DMS79 treated with DMSO at 0.1 percent for 48 hours (cell line): ENCODE results near the gene TMPRSS4.

ENCODE experiments used
- DNase-seq: peaks from one replicate; lab custom pipeline; 2025; lab: John Stamatoyannopoulos, UW

TMPRSS4 gene

DNA sequence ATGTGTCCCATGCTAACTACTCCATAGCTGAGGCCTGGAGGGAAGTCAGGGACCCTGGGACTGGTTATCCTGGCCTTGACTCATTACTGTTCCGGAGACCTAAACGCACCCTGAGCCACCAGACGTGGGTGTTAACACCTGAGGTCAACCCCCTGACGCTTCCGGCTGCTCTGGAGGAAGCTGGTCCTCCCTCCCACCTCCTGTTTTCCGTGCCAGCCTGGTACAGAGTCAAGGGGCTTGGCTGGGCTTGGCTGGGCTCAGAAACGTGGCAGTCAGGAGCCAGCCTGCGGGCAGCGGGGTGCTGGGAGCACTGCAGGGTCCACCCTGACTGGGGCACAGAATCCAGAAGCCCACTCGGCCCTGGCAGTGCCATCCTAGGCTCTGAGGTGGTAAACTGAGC lies 2.6 kb downstream of the TMPRSS4 start:
- DNase-seq, result no peak

- DNase-seq, result no peak
Measured at GRCh38 chr11:118080296-118080695, 3.4 kb downstream of the TMPRSS4 start.

GRCh38 chr11:118081241-118081958 lies 4.5 kb downstream of the TMPRSS4 start:
- no peak for DNase-seq

- no peak for DNase-seq
Measured at GRCh38 chr11:118082880-118083552, 6.1 kb downstream of the TMPRSS4 start.

- no peak for DNase-seq
Measured at GRCh38 chr11:118084247-118084646, 7.4 kb downstream of the TMPRSS4 start.

GRCh38 chr11:118084656-118085055 lies 7.8 kb downstream of the TMPRSS4 start:
- DNase-seq, result no peak

- no peak for DNase-seq
Measured at GRCh38 chr11:118086913-118087768, 10.3 kb downstream of the TMPRSS4 start, which contains the start of gene SMIM35. Gene SMIM35, minus strand, starts transcription at chr11:118086963. Its CDS starts 206 bp downstream, at chr11:118086757.

DNA sequence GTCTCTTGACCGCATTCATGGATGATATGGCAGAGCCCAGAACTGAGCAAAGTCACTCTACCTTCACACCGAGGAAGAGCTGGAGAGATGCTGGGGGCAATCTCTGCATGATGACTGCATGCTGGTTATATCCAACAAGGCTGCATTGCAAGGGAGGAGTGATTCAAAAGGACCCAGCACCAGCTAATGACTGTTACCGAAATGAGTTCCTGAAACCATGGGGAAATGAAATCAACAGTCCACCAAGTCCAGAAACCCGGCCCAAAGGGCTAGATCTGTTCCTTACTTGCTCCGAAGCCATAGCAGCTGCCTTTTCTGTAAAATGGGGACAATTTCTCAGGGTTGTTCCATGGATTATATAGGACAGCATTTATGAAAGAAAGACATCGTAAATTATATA lies 11.1 kb downstream of the TMPRSS4 start:
- DNase-seq, result no peak

DNA sequence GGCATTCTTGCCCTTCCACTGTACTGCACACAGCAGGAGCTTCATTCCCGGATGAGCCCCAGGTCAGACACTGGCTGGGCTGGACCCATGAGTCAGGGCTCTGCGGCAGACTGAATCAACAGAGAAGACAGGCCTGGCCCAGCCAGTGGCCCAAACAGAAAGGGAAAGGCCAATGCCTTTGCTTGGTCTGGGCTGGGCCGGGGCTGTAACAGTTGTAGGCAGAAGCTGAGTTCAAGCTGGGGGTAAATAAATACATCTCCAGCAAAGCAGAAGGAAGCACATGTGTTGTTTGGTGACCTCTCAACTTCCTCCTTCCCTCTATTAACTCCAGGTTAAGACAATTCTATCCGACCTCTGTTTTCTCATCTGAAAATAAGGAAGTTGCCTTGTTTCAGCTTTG lies 11.7 kb downstream of the TMPRSS4 start:
- no peak for DNase-seq

DNA sequence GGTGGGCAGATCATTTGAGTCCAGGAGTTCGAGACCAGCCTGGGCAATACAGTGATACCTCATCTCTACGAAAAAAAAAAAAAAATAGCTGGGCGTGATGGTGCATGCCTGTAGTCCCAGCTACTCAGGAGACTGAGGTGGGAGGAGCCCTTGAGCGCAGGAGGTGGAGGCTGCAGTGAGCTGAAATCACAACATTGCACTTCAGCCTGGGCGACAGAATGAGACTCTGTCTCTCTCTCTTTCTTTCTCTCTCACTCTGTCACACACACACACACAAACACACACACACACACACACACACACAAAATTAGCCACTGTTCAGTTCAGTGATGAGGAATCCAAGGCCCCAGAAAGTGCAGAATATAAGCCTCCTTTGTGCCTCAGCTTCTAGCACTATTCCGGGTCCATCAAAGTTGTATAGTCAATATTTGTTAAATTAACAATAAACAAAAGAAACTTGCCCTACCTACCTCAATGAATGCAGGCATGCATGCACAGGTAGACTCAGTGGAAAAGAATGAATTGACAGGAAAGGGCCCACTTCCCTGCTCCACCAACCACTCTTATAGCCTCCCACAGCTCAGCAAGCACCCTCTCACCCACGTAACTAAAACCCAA lies 13.8 kb downstream of the TMPRSS4 start:
- DNase-seq, result no peak

DNA sequence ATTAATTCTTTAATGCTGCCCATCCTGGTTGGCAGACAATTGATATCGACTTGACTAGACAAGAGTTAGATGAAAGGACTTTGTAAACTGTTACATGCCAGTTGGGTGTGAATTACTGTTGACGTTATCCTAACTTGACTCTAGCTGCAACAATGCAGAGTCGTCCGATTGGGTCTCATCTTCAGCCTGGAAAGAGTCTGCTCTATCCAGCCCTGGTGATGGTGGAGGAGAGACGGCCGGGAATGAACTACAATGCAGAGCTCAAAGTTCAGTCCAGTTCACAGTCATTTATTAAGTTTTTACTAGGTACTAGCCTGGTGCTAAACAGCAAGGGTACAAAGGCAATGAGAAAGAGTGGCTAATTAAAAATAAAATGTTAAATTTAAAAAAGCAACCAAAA lies 14.8 kb downstream of the TMPRSS4 start:
- no peak for DNase-seq

GRCh38 chr11:118092907-118093571 lies 16.2 kb downstream of the TMPRSS4 start:
- DNase-seq, result no peak

DNA sequence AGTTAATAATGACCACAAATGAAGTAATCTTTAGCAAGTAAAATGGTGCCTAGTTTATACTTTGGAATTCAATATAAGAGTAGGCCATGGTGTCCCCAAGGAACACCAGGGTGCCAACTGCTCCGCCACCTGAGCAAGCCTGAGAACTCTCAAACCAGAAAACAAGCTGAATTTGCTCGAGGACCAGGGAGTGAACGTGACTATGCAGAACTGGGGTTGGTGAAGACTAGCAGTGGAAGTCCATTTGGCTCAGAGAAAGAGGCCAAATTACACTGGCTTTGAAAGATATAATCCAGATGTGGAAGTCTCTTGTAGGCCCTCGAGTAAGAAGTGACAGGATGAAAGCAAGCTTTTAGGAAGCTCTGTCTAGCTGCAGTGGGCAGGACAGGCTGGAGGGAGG lies 18.6 kb downstream of the TMPRSS4 start:
- DNase-seq, result no peak

GRCh38 chr11:118095967-118096367 lies 19.1 kb downstream of the TMPRSS4 start:
- no peak for DNase-seq

DNA sequence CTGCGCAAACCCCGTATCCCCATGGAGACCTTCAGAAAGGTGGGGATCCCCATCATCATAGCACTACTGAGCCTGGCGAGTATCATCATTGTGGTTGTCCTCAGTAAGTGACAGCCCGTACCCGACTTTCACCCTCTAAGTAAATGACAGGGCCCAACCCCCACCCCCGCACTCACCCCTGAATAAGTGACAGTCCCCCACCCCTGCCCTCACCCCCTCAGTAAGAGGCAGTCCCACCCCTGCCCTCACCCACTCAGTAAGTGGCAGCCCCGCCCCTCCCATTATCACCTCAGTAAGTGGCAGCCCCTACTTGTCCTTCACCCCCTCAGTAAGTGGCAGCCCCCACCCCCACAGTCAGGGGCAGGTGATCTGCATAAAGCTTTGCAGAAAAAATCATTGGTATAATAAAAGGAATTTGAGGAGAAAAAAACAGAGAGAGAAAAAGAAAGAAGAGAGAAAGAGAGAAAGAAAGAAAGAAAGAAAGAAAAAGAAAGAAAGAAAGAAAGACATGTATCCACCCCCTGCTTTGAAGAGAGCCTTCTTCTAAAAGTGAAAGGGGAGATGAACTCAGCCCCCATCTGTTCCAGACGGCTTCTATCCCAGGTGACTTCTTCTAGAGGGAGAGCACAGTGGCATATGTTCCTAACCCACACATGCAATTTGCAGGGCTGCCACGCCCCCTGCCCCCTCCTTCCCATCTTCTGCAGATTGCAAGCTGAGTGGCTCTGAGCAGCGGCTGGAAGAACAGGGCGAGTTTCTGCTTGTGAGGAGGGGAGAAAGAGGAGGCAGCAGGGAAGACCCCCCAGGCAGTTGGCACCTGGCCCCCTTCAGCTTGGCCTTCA lies 22.3 kb downstream of the TMPRSS4 start:
- peak; percentile 71 for DNase-seq

DNA sequence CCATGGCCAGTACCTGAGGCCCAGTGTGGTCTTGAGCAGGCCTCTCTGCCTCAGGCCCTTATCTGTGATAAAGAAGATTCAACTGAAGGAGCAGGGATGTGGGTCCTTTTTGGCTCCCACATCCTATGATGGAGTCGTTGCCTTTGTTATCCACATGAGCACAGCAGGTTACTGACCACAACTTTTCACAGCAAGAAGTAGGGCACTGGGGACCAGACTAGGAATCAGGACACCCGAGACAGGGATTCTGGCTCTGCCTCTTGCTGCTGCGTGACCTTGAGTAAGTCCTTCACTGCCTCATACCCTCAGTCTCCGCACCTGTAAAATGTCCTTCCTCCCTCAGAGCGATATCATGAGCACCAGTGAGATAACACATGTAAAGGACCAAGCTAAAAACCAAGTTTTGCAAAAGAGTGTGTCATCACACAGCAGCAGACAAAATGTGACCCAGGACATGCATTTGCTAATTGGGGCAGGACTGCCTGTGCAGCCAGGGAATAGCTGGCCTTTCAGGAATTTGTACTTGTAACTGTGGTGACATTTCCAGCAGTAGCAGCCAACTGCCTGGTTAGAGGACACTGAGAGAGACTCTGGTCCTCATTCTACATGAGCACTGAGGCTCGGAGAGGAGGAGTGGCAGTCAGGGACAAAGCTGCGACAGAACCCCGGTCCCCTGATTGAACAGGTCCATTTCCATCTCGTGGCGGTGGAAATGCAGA lies 23.1 kb downstream of the TMPRSS4 start:
- DNase-seq, result no peak

GRCh38 chr11:118100691-118101232 lies 23.9 kb downstream of the TMPRSS4 start:
- DNase-seq, result no peak

- no peak for DNase-seq
Measured at GRCh38 chr11:118102721-118103261, 25.9 kb downstream of the TMPRSS4 start.

GRCh38 chr11:118104491-118104890 lies 27.6 kb downstream of the TMPRSS4 start:
- no peak for DNase-seq
